Pancreas (tissue), 10 donors: ENCODE measurements around the gene VKORC1. TPM values are rescaled to one million over a fixed set of nuclear protein-coding genes. Genes with fewer than 3 reads are reported as not detected.

Experiments
- ATAC-seq, 4 donors: fragments of 200-7000 bp; cut with Tn5 transposase; one replicate each; pipeline versions ENCODE4 v1.8.0 to v1.9.1; 2020; ENCODE audit warnings: mild to moderate bottlenecking in 4 of 4, moderate library complexity in 4 of 4
- DNase-seq, 6 donors: peaks; one replicate each; pipeline ENCODE4 v3.0.0-alpha.2; 2020
- FAIRE-seq: peaks from 2 replicates; lab custom pipeline; 2012; peaks lifted over from hg19 to GRCh38; lab: Jason Lieb, UNC
- H3K27ac ChIP-seq, 4 donors: fragments of 200-600 bp; sonication (generic); 1 replicate in 3 of 4; 2 replicates in 1 of 4; pipeline versions ENCODE4 v1.5.0 to v1.8.0; 2020
- H3K27me3 ChIP-seq, 4 donors: fragments of 200-600 bp; one replicate each; pipeline ENCODE4 v1.8.0; 2021
- H3K36me3 ChIP-seq, 3 donors: fragments of 200-600 bp; sonication (generic) in 1 of 3; one replicate each; pipeline versions ENCODE4 v1.5.0 to v1.8.0; 2020 to 2021
- H3K4me1 ChIP-seq, 3 donors: fragments of 200-600 bp; one replicate each; pipeline ENCODE4 v1.8.0; 2021
- H3K4me3 ChIP-seq, 4 donors: fragments of 200-600 bp; sonication (generic) in 2 of 4; one replicate each; pipeline versions ENCODE4 v1.5.0 to v1.8.0; 2020 to 2021
- H3K9me3 ChIP-seq, 4 donors: fragments of 200-600 bp; one replicate each; pipeline ENCODE4 v1.8.0; 2021
- WGBS, 2 donors: extraction: QIAGEN DNeasy Blood & Tissue Kit; methylation state at CpG; one replicate each; pipeline ENCODE4 v1.1.7; 2013; 5-methylcytosine and 5-hydroxymethylcytosine counted together
- intact Hi-C, 3 donors: fragments of 100-400 bp; cut with DNase I; formaldehyde crosslinking; loops; one replicate each; pipeline versions ENCODE4 v1.11.1 to v1.14.2; 2022
- polyA plus RNA-seq, 2 donors: library from polyadenylated mRNA; stranded (reverse); fragments of 200-250 nt; gene quantifications; one replicate each; pipeline ENCODE4 v1.2.3, GENCODE V29; 2013
- total RNA-seq, 6 donors: library from RNA; stranded (reverse); fragmentation: NEBNext Ultra II Directional in 4 of 6; extraction: Animal tissue kit (Norgen Biotek cat#: 25700) in 4 of 6; gene quantifications; one replicate each; pipeline versions ENCODE4 v1.2.1 to v1.2.4, GENCODE V29; 2021 to 2023
- TF ChIP-seq, protein P1 (sequence below), 4 donors: fragments of 200-600 bp; sonication (generic) in 3 of 4; IDR thresholded peaks; one replicate each; pipeline versions ENCODE4 v1.5.0 to v1.8.0; 2021; ENCODE audit warnings: antibody characterized with exemption in 4 of 4
- donor health status: healthy with polysubstance abuse.
- donor health status: DM: no; HTN: no; CAD: no; lungs with moderate emphysema.
- donor health status: DM: no; HTN: no; CAD: no.
- donor health status: control.
- donor health status: control.
- donor health status: Bipolar disorder and iron deficiency.
- donor health status: DM: yes; HTN: yes; CAD: no.
- donor health status: DM: no; HTN: no; CAD: no.
- donor health status: DM: no; HTN: no; CAD: no.
- donor health status: DM: yes; HTN: yes; CAD: no.

The VKORC1 gene
- total and polyA plus RNA-seq, 8 donors, result 37.7 to 90.9 (median 50.2) TPM

DNA sequence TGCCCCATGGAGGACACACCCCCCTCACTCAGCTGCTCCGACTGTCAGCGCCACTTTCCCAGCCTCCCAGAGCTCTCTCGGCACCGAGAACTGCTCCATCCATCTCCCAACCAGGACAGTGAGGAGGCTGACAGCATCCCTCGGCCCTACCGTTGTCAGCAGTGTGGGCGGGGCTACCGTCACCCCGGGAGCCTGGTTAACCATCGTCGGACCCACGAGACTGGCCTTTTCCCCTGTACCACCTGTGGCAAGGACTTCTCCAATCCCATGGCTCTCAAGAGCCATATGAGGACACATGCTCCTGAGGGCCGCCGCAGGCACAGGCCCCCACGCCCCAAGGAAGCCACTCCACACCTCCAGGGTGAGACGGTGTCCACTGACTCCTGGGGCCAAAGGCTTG lies 18.3 kb downstream of the VKORC1 start:
- 64 to 66% methylated on average over 16 of the region's 16 CpGs for WGBS, 2 donors
- intact Hi-C loops, result no loop called here
- Histone ChIP-seq H3K27me3 (no peaks in the 10 kb centered on the region), H3K27ac (no peak overlapping the region), H3K36me3 (peaks cover 0 to 45% (median 24%) of the 10 kb centered on the region in 3 donors), H3K4me1 (peaks cover 0 to 12% (median 5%) of the 10 kb centered on the region in 3 donors), H3K4me3 (no peak overlapping the region), H3K9me3 (no peaks in the 10 kb centered on the region)
- FAIRE-seq (no peak), ATAC-seq (no peak), DNase-seq (peak in 2 of 6 donors; percentile 18 to 33)
- TF ChIP-seq, protein P1, sequence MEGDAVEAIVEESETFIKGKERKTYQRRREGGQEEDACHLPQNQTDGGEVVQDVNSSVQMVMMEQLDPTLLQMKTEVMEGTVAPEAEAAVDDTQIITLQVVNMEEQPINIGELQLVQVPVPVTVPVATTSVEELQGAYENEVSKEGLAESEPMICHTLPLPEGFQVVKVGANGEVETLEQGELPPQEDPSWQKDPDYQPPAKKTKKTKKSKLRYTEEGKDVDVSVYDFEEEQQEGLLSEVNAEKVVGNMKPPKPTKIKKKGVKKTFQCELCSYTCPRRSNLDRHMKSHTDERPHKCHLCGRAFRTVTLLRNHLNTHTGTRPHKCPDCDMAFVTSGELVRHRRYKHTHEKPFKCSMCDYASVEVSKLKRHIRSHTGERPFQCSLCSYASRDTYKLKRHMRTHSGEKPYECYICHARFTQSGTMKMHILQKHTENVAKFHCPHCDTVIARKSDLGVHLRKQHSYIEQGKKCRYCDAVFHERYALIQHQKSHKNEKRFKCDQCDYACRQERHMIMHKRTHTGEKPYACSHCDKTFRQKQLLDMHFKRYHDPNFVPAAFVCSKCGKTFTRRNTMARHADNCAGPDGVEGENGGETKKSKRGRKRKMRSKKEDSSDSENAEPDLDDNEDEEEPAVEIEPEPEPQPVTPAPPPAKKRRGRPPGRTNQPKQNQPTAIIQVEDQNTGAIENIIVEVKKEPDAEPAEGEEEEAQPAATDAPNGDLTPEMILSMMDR (IDR thresholded peaks at IDR 0.05), result no peak

DNA sequence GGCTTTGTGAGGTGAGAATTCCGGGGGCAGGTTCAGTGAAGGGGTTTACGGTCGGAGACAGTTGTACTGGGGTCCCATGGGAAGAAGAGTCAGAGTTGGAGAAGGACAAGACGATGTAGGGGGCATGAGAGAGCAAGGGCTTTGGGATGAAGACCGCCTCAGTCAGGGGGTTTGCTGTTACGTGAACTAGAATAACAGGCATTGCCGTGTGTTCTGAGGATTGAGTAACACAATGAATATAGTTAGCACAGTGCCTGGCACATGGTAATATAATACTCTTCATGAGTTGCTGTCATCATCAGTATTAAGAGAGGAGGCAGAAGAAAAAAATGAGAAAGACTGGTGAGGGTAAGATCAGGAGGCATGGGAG lies 19.8 kb downstream of the VKORC1 start:
- FAIRE-seq (no peak), ATAC-seq (no peak), DNase-seq (no peak)
- peaks cover 0 to 12% (median 5%) of the 10 kb centered on the region in 3 donors for H3K4me1 ChIP-seq
- H3K27ac ChIP-seq, result peak overlapping the region; percentile 56 to 90 (median 83)
- H3K9me3 ChIP-seq, result no peaks in the 10 kb centered on the region
- intact Hi-C loops, result no loop called here
- no peaks in the 10 kb centered on the region for H3K27me3 ChIP-seq
- TF ChIP-seq, protein P1 (IDR thresholded peaks at IDR 0.05), result no peak
- peak overlapping the region; percentile 65 to 100 (median 90) for H3K4me3 ChIP-seq
- peaks cover 0 to 34% (median 14%) of the 10 kb centered on the region in 3 donors for H3K36me3 ChIP-seq
- 0 to 1% methylated on average over 7 of the region's 7 CpGs for WGBS, 2 donors

DNA sequence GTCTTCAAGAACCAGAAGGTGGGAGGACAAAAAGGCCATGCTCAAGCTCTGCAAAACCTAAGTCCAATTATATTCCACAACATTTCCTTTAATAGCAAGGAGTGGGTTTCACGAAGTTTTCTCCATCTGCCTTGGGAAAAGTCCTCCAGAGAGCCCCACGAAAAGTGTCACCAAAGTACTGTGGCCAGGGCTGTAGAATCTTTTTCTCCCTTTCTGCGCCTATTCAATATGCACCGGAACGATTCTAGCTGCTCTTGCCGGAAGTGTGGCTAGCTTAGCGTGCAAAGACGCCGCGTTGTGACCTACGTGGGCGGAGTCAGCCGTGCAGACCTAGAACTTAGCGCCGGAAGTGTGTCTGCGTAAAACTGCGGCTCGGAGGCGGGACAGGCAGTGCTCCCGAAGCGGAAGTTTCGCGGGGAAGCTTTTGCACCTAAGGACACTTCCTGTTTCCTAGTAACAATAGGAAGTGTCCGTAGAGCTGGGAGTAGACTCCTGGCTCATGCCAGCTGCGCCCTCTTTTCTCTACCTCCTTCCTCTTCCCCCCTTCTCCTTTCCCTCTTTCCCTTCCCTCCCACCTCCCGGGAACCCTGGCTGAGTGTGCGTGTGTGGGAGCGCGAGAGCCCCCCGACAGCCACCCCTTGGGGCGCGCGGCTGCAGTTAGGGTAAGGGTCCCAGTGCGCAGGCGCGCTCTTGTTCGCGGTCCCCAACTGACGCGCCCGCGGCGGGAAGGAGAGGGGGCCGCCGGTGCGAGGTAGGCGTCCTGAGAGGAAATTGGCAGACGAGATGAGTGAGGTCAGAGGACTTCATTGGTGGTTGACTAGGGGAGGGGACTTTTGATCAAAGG lies 20.4 kb downstream of the VKORC1 start, which contains the start of the genes ZNF646 and ZNF668:
TSS of gene ZNF646 (plus strand) at position 453 of the 844 bp plus-strand sequence. CDS start 1,903 bp downstream, outside the sequence.
TSS of gene ZNF668 (minus strand) at position 271 of the 844 bp plus-strand sequence. CDS start 9,781 bp downstream, outside the sequence.
- peak within 1 kb of the TSS; percentile 56 to 90 (median 83) for H3K27ac ChIP-seq
- TF ChIP-seq, protein P1 (IDR thresholded peaks at IDR 0.05), result no peak
- H3K4me1 ChIP-seq, result peaks cover 0 to 12% (median 5%) of the 10 kb centered on the region in 3 donors
- DNase-seq (peak; percentile 90 to 99 (median 98)), FAIRE-seq (peak; percentile 85), ATAC-seq (peak; percentile 91 to 96 (median 93))
- H3K36me3 ChIP-seq, result peaks cover 0 to 28% (median 12%) of the 10 kb centered on the region in 3 donors
- H3K4me3 ChIP-seq, result peak within 1 kb of the TSS; percentile 65 to 100 (median 90)
- intact Hi-C loops, result no loop called here
- 0% methylated on average over 47 to 48 of the region's 48 CpGs for WGBS, 2 donors
- H3K27me3 ChIP-seq, result no peaks in the 10 kb centered on the region
- H3K9me3 ChIP-seq, result no peaks in the 10 kb centered on the region

DNA sequence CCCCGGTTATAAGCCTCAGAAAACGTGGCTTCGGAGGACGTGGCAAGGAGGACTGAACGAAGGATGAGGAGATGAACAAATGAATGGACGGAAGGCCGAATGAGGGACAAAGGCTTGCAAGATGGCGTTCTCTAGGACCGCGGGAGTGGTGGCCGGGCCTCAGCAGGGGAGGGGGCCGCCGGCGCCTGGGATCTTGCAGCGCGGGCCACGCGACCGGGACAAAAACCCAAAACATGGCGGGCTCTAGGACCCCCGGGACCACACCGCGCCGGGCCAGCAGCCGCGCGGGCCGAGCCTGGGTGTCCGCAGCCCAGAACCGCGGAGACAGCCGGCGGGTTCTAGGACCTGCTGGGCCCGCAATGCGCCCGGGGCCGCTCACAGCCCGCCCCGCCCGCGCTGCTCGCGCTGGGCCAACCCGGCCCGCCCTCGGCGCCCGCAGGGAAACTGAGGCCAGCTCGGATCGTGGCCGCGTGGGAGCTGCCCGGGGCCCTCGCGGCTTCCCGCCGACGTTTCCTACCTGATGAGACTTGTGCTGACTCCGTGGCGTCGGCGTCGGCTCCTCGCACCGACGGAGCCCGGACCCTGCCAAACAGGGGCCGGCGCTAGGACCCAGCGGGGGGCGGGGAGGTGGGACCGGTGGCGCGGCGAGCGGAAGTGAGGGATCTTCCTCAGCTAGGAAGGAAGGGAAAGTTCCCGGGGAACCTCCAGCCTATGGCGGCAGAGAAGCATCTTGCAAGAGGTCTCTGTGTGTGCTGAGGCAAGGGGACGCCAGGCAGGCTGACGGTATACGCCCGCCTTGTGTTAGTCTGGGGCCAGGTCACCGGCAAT lies 21.2 kb downstream of the VKORC1 start:
- Histone ChIP-seq H3K27ac (peak overlapping the region; percentile 56 to 90 (median 83)), H3K27me3 (no peaks in the 10 kb centered on the region), H3K9me3 (no peaks in the 10 kb centered on the region), H3K36me3 (peaks cover 0 to 19% (median 12%) of the 10 kb centered on the region in 3 donors), H3K4me3 (peak overlapping the region; percentile 65 to 100 (median 90)), H3K4me1 (peaks cover 0 to 12% (median 5%) of the 10 kb centered on the region in 3 donors)
- FAIRE-seq (no peak), DNase-seq (peak; percentile 88 to 94 (median 92)), ATAC-seq (peak; percentile 88 to 93 (median 89))
- TF ChIP-seq, protein P1 (IDR thresholded peaks at IDR 0.05), result no peak
- intact Hi-C loops, result no loop called here
- 0% methylated on average over 74 to 83 of the region's 83 CpGs for WGBS, 2 donors
